ENCODE results near the gene DCLK1.

DCLK1 gene

DNA sequence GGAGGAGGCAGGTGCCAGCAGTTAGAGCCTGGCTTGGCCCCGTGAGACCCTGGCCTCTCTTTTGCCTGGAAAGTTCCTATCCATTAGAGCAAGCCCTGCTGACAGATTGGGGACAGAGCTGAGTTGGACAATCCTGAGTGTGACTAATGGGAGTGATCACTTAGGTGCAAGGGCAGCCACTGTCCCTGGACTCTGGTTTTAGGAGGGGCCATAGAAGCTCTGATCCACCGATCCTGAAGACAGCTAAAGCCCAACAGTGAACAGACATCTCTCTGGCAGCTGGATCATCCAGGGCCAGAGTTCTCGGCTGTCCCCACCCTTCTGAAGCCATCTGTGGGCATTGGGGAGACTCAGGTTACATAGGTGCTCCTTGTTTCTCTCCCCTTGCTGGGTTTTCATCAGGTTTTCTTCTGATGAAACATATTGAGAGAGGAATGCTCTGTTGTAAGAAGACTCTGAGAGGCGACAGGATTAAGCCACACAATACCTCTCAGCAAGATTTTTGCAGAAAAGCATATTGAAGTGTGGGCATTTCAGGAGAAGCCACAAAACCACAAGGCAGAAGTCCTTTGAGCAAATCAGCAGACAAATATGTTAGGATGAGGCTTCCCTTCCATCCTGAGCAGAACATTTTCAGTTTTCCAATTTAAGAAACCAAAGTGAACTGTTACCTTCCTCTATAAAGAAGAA, 366.7 kb downstream of the DCLK1 start:
- DNase-seq = no peak

DNA sequence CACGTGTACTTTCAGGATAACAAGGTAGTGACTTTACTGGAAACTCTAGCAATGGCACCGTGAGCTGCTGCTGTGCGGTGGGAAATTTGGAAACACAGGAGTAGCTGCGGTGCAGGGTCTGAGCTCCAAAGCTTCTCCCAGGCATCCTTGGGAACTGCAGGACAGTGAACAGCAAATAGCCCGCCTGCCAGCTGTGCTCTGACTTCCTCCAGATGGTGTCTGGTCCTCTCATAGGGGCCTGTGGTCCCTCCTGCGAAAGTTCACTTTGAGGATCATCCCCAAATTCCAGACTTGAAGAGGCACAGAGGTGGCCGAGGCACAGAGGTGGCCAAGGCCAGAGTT, 367.4 kb downstream of the DCLK1 start:
- DNase-seq = no peak

DNA sequence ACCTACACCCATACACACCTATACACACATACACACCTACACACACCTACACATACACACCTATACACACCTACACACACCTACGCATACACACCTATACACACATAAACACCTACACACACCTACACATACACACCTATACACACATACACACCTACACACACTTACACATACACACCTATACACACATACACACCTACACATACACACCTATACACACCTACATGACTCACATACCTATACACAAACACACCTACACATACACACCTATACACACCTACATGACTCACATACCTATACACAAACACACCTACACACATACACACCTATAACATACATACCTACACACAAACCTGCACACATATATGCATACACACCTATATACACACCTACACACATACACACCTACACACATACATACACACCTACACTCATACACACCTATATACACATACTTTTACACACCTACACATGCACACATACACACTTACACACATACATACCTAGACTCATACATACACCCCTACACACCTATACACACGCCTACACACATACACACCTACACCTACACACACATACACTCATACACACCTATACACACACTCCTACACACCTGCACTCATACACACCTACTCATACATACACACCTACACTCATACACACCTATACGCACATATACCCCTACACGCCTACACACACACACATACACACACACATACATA, 368.0 kb downstream of the DCLK1 start:
- no peak for DNase-seq

GRCh38 chr13:35761440-35762252, 369.5 kb downstream of the DCLK1 start:
- no peak for DNase-seq

DNA sequence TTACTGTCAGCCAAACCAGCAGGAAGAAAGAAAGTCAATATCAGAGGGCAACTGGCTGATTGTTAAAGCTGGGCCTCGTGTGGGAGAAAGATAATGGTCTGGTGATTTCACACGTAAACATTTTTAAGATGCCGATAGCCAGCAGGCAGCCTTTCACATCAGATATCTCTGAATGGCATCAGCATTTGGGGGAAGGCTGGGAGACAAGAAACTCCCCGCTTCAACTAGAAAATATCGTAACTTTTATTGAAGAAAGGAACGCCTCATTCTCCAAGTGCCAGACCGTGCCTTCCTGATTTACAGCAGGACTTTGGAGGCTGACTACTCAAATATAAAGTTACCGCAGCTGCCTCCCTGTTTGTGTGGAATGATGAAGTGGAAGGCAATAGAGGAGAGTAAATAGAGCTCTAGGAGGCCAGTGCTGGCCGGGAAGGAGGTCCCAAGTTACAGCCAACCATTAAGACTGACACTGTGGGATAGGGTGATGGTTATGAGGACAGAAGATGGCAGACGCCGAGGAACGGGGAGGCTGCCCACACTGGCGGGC, 370.4 kb downstream of the DCLK1 start:
- DNase-seq = no peak

DNA sequence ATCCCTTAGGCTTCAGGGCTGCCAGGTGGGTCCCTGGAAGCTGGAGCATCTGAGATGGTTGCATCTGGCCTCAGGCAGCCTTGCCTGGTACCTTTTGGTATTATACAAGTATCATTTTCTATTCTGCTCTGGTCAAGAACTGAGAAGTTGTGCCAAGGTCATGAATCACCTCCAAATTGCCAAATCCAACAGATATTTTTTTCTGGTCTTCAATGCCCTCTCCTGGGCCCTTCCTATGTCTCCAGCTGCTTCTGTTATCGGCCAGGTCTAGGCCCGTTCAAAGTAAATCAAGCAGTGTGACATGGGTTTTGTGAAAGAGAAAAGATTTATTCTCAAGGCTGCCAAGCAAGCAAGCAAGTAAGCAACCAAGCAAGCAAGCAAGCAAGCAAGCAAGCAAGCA, 383.6 kb downstream of the DCLK1 start:
- no peak for DNase-seq

- peak in 6 of 58 donors; percentile 6 to 19 (median 9) for DNase-seq
These were observed 386.5 kb downstream of the DCLK1 start for GRCh38 chr13:35744566-35745178.

GRCh38 chr13:35744144-35744543, 387.0 kb downstream of the DCLK1 start:
- DNase-seq = no peak

DNA sequence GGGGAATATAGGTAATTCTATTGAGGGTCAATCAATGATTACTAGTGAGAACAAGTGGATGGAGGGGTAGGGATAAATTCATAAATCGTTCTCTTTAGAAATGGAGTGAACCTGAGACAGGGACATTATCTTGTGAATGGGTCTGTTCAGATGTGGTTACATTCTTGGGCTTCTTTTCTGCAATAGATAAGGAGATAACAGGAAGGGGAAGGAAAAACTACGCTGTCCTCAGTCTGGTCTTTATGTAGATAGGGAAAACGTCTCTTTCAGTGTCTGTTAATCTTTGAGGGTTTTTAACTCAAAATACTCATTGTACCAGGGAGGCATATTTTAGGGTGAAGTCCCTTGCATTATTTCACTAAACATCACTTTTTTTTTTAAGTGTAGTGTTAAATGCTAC, 388.0 kb downstream of the DCLK1 start:
- no peak for DNase-seq

- DNase-seq = no peak
These were observed 389.5 kb downstream of the DCLK1 start for GRCh38 chr13:35741657-35742056.

- no peak for DNase-seq
These were observed 394.3 kb downstream of the DCLK1 start for GRCh38 chr13:35736876-35737275.

DNA sequence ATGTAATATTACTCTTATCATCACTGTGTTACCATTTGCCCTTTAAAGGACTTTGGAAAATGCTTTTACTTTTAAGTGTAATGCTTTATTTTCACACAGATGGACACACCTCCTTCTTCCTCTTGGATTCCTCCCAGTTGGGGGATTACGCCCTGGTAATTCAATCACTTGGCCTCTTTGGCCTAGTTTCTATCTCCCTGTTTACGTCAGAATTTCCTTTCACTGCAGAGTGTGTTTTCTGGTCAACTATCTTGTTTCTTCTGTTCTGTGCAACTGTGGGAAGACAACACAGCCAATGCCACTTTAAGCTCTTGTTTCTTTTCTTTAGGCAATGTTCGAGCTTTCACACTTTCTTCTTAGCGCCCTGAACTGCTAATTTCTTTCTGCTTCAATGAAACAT, 397.4 kb downstream of the DCLK1 start:
- DNase-seq = no peak

DNA sequence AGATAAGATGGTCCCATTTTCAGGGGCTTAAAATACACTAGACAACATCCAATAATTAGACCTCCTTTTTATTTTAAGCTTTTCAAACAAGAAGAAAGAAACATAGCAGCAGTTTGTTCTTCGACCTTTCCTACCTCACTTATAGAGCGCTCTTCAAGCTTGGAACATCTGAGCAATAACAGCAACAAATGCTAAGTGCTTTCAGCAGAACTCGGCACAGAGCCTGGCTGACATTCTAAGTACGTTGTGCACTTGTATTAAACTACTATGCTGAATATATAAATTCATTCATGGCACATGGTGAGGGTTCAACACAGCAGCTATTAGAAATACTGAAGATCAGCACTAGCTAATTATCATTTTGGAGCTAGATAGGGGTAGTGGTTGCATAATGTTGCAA, 398.6 kb downstream of the DCLK1 start:
- DNase-seq = no peak

- DNase-seq = no peak
These were observed 399.7 kb downstream of the DCLK1 start for GRCh38 chr13:35731471-35731870.

- no peak for DNase-seq
These were observed 401.1 kb downstream of the DCLK1 start for GRCh38 chr13:35729926-35730627.

GRCh38 chr13:35727881-35728280, 403.3 kb downstream of the DCLK1 start:
- DNase-seq = no peak

DNA sequence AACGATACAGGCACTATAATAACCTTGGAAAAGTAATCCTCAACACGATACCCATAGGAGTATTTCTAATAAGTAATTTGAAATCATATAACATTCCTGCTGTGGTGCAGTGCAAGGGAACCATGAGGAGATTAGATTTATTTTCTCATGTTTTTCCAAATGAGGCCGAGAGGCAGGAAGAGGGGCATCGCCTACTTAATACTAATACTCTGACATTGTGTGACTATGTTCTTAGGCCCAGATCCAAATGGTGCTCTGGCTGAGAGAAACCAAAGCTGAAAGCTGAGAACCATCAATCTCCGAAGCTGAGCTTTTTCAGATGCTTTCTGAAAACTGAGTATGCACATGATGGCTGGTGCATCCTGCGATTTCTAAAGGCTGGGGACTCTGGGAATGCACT, 406.7 kb downstream of the DCLK1 start:
- DNase-seq = no peak

- DNase-seq = no peak
These were observed 407.4 kb downstream of the DCLK1 start for GRCh38 chr13:35723821-35724220.

- no peak for DNase-seq
These were observed 408.1 kb downstream of the DCLK1 start for GRCh38 chr13:35723053-35723461.

- no peak for DNase-seq
These were observed 408.6 kb downstream of the DCLK1 start for GRCh38 chr13:35722458-35723052.
